Measurements from ENCODE around the gene GLT1D1.
A peak's percentile ranks its signal among the peaks of the same experiment; 100 is the strongest.
"Not testable (repeated sequence)": the region's sequence is repeated elsewhere in the genome, so short reads cannot be mapped to it uniquely, and the experiment has no call there.

Gene GLT1D1

DNA sequence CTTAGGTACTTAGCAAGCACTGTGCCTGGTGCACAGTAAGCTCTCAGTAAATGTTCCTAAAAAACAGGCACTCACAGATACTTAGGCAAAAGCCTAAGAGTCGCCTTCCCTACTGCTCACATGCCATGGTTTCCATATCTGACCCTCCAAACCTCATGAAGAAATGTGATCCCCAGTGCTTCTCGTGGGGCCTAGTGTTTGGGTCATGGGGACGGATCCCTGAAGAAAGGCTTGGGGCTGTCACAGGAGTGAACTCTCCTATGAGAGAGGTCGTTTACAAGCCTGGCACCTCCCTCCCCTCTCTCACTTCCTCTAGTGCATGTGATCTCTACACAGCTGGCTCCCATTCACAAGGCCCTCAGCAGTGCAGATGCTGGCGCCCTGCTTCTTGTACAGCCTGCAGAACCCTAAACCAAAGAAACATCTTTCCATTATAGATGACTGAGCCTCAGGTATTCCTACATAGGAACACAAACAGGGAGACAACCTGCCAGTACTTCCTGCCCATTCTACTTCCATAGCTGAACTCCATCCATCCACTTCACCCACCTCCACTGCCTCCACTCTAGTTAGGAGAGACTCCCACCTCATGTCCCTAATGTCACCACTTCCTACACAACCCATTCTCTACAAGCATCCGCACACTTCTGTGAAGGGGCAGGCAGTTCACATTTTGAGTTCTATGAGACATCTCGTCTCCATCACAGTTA is 32.4 kb upstream of the GLT1D1 start:
- DNase-seq (ENCODE audit: low spot score), result no peak

DNA sequence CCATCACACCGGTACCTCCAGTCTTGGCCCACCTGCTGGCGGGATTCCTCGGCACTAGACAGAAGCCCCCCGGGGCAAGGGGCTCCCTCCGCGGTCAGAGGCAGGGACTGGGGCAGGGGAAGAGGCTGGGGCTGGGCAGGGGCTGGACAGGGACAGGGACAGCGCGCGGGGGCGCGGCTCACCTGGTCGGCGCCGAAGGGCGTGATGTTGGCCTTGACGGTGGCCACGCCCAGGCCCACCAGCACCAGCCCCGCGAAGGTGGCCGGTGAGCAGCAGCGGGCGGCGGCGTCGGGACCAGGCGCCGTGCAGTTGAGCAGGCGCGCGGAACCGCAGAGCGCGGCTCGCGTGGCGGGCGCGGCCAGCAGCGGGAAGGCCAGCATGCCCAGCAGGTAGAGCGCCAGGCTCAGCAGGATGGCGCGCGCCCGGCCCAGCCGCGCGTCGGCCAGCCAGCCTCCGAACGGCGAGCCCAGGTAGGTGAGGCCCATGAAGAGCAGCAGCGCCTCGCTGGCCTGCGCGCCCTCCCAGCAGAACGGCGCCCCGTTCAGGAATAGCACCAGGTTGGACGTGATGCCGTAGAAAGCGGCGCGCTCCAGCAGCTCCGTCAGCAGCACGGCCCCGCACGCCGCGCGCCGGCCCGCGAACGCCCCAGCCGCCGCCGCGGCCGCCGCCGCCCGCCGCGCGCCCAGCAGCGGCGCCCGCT is 29.9 kb upstream of the GLT1D1 start:
- DNase-seq (ENCODE audit: low spot score), result peak; percentile 74

DNA sequence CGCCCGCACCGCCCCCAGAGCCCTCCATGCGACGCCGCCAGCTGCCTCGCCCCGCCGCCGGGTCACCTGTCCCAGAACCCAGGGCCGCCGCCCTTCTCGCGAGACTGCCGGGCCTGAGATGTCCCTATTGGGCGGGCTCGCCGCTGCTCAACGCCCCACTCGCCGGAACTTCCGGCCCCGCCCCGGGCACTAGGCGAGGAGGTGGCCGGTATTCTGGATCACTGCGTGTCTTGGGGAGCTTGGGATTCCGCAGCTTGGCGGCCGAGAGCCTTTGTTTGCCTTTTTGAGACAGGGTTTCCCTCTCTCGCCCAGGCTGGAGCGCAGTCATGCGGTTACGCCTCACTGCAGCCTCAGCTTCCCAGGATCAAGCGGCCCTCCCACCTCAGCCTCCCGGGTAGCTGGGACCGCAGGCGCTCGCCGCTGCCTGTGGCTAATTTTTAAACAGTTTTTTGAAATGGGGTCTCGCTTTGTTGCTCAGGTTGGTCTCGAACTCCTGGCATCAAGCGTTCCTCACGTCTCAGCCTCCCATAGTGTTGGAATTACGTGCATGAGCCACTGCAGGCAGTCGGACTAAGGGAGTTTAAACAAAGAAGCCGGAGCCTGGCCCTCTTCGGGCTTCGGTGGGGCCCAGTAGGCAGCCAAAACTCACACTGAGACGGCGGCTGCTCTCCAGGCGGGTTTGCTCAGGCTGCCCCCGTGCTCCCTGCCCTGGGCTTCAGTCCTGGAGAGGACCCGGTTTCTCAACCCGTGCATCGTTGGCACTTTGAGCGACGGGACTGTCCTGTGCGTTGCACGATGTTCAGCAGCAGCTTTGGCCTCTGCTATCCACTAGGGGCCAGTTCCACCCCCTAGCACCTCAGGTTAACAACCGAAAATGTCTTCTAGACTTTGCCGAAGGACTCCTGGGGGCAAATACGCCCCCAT is 29.1 kb upstream of the GLT1D1 start, which contains the start of gene SLC15A4:
TSS of gene SLC15A4 (minus strand) at position 43 of the 924 bp plus-strand sequence. CDS start at position 28, 15 bp downstream.
- DNase-seq (ENCODE audit: low spot score), result peak; percentile 99

DNA sequence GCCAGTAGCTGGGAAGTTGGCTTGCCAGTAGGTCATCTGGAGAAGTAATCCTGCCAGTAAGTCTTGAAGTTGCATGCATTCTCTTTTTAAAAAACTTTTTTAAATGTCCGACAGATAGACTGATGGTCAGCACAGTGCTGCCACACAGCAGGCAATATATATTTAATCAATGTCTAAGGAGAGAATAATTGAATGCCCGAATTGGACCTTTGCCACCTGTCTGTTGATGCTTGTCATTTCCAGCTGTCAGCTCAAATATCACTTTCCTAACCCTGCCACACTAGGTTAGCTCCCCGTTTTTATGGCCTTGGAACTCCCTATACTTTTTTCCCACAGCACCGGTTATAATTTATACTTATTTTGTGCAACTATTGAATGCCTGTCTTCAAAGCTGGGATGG is 27.4 kb upstream of the GLT1D1 start:
- no peak for DNase-seq (ENCODE audit: low spot score)

DNA sequence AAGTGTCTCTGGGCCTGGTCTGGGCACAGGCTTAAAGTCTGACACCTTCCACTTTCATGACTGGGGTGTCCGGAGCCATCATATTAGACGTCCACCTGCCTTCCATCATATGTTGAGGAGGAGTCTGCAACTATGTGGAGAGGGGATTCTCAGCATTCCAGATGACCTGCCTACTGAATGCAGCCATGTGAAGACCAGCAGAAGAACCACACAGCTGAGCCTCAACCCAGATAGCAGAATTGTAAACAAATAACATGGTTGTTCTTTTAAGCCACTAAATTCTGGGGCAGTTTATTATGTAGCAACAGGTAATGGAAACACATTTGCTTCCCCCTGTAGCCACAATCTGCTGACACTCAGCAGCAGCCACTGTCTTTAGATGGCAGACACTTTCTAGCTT is 25.6 kb upstream of the GLT1D1 start:
- DNase-seq (ENCODE audit: low spot score), result no peak

DNA sequence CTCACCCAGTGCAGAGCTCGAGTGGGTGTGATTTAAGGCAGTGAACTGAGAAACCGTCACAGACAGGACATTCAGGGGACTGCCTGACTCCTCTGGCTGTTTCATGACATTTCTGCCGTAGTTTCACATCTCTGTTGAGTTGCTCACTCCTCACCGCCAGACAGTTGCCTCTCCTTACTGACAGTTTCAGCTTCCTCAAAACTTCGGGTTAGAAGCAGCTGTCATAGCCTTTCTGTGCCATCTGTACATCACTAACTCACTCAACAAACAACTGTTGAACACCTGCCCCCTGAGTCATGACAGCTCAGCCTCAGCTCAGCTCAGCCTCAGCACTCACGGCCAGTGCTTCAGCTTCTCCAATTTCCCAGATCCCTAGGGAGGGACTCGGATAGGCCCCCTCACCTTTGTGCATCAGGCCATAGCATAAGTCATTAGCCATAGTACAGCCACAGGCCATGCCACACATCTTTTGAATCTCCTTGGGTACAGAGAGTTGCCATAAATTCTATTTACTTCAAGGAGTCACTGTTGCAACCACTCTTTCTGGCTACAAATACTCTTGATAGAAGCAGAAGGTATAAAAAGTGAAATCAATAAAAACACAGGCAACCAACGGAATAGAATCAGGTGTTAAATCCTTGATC is 23.3 kb upstream of the GLT1D1 start:
- DNase-seq (ENCODE audit: low spot score), result no peak

DNA sequence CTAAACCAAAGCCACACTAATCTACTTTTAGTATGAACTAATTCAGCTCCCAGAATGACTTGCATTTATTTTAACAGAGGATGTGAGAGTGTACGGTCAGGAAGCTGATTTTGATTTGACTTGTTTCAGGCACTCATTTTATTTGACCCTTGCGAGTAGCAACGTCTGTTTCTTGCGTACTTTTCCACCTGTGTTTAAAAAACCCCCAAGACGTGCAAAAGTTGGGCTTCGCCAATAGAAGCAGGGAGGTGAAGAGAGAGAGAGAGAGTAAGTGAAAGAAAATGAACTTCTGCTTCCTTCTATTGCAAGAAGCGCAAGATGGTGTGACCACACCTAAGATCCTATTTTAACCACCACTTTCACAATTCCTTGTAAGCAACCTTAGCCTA is 22.8 kb upstream of the GLT1D1 start:
- no peak for DNase-seq (ENCODE audit: low spot score)

DNA sequence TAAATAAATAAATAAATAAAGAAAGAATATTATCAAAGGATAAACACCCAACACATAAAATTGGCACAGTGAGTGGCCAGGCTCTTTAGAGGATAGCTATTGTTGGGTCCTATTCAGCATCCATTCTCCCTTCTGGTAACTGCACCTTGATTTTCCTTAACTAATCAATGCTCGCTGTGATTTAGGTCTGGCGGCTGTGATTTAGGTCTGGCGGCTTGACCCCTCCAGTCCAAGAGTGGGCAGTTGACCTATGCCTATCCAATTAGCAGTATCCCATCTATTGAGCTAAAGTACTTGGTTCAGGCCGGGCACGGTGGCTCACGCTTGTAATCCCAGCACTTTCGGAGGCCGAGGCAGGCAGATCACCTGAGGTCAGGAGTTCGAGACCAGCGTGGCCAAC is 19.9 kb upstream of the GLT1D1 start:
- no peak for DNase-seq (ENCODE audit: low spot score)

DNA sequence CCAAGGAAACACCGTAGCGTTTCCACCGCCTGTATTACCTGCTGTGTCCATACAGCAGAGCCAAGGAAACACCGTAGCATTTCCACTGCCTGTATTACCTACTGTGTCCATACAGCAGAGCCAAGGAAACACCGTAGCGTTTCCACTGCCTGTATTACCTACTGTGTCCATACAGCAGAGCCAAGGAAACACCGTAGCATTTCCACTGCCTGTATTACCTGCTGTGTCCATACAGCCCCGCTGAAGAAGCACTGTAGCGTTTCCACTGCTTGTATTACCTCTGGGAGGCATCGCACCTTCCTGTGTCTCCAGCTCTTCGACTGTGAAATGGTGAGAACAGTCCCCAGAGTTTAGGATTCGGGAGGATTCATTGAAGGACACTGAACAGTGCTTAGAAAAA is 13.4 kb upstream of the GLT1D1 start:
- DNase-seq (ENCODE audit: low spot score), result not testable (repeated sequence)

DNA sequence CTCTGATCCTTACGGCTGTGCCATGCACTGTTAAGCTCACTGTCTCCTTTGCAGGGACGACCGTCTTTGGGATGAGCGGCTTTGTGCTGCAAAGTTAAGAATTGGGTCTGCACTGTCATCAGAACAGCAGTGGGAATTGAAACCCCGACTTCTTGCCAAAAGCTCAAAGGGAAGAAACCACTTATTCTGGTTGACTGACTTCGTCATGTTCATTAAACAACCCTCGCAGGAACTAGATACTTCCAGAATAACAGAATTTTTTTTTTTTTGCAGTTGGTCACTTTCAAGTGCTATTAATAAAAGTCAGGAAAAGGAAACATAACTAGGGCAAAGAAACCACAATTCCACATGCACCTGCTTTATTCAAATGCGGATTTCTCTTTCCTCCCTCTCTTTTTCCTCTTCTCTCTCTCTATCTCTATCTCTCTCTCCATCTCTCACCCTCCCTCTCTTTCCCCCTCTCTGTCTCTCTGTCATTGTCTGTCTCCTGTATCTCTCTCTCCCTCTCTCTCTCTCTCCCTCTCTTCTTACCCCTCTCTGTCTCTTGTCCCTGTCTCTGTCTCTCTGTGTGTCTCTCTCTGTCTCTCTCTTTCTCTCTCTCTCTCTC is 12.3 kb upstream of the GLT1D1 start:
- no peak for DNase-seq (ENCODE audit: low spot score)

DNA sequence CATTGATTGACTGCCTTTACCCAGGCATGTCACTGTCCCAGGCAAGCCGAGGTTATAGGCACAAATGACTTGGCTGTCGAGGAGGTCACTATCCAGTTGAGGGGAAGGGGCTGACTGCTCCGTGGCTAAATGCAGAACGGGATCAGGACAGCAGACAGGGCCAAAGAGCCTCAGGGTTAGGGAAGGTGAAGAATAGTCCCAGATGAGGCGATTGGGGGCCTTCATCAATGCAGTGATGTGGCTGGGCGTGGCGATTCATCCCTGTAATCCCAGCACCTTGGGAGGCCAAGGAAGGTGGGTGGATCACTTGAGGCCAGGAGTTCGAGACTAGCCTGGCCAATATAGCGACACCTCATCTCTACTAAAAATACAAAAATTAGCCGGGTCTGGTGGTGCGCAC is 10.7 kb upstream of the GLT1D1 start:
- DNase-seq (ENCODE audit: low spot score), result no peak

DNA sequence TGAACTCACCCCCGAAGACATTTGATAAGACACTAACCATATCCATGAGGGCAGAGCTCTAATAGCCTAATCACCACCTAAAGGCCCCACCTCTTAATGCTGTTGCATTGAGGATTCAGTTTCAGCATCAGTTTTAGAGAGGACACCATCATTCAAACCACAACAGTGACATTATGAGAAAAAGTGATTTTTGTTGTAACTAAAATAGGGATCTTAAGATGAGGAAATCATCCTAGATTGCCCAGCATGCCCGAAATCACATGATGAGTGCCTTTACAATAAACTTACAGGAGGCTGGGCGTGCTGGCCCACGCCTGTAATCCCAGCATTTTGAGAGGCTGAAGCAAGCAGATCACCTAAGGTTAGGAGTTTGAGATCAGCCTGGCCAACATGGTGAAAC is 9.7 kb upstream of the GLT1D1 start:
- DNase-seq (ENCODE audit: low spot score), result no peak

DNA sequence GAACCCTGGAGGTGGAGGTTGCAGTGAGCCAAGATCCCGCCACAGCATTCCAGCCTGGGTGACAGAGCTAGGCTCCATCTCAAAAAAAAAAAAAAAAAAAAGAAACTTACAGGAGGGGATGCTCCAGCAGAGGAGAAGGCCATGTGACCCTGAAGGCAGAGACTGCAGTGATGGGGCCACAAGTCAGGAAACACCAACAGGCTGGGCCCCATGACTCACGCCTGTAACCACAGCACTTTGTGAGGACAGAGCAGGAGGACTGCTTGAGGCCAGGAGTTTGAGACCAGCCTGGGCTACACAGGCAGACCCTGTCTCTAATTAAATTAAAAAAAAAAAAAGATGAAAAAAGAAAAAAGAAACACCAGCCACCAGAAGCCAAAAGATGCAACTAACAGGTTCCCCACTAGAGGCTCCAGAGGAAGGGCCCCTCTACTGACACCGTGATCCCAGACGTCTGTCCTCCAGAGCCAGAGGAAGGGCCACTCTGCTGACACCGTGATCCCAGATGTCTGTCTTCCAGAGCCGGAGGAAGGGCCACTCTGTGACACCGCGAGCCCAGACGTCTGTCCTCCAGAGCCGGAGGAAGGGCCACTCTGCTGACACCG is 9.1 kb upstream of the GLT1D1 start:
- DNase-seq (ENCODE audit: low spot score), result no peak

DNA sequence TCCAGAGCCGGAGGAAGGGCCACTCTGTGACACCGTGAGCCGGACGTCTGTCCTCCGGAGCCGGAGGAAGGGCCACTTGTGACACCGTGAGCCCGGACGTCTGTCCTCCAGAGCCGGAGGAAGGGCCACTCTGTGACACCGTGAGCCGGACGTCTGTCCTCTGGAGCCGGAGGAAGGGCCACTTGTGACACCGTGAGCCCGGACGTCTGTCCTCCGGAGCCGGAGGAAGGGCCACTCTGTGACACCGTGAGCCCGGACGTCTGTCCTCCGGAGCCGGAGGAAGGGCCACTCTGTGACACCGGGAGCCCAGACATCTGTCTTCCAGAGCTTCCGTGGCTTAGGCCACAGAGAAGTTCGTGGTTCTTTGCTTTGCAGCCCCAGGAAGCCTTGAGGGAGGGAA is 6.6 kb upstream of the GLT1D1 start:
- DNase-seq (ENCODE audit: low spot score), result not testable (repeated sequence)

DNA sequence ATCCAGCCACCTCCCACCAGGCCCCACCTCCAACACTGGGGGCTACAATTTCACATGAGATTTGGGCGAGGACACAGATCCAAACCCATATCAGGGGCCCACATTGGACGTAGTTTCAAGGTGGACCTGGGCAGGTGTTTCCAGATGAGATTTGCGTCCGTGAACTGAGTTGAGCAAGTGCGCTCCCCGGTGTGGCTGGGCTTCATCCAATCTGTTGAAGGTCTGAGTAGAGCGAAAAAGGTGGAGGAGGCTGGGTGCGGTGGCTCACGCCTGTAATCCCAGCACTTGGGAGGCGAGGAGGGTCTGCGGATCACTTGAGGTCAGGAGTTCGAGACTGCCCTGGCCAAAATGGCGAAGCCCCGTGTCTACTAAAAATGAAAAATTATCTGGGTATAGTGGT is 4.9 kb upstream of the GLT1D1 start:
- DNase-seq (ENCODE audit: low spot score), result no peak

DNA sequence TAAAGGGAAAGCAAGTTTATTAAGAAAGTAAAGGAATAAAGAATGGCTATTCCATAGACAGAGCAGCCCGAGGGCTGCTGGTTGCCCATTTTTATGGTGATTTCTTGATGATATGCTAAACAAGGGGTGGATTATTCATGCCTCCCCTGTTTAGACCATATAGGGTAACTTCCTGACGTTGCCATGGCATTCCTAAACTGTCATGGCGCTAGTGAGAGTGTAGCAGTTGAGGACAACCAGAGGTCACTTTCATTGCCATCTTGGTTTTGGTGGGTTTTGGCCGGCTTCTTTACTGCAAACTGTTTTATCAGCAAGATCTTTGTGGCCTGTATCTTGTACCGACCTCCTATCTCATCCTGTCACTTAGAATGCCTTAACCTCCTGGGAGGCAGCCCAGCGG is 3.5 kb upstream of the GLT1D1 start:
- not testable (repeated sequence) for DNase-seq (ENCODE audit: low spot score)

DNA sequence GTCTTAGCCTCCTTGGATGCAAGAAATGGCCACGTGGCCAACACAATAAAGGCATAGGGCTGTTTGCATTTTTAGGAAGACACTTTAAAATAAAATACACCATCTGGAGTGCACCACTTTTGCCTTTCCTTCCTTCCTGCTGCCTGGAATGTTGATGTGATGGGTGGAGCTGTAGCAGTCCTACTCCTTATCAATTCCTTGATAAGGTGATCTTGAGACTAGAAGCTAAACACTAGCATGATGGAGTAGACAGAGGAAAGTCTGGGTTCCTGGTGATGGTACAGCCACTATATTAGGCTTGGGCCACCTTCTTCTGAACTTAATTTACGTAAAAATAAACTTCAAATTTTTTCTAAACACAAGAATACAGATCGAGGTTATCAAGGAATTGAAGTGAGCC is 2.9 kb upstream of the GLT1D1 start:
- DNase-seq (ENCODE audit: low spot score), result no peak

DNA sequence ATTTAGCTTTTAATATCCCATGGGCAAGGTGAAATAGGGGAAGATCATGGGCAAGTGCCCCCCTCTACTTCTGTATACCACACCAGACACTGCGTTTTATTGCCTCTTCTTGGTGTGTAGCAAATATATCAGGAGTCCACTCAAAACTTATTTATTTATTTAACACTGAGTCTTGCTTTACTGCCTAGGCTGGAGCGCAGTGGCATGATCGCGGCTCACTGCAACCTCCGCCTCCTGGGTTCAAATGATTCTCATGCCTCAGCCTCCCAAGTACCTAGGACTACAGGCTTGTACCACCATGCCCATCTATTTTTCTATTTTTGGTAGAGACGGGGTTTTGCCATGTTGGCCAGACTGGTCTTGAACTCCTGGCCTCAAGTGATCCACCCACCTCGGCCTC is 1.8 kb upstream of the GLT1D1 start:
- DNase-seq (ENCODE audit: low spot score), result not testable (repeated sequence)

DNA sequence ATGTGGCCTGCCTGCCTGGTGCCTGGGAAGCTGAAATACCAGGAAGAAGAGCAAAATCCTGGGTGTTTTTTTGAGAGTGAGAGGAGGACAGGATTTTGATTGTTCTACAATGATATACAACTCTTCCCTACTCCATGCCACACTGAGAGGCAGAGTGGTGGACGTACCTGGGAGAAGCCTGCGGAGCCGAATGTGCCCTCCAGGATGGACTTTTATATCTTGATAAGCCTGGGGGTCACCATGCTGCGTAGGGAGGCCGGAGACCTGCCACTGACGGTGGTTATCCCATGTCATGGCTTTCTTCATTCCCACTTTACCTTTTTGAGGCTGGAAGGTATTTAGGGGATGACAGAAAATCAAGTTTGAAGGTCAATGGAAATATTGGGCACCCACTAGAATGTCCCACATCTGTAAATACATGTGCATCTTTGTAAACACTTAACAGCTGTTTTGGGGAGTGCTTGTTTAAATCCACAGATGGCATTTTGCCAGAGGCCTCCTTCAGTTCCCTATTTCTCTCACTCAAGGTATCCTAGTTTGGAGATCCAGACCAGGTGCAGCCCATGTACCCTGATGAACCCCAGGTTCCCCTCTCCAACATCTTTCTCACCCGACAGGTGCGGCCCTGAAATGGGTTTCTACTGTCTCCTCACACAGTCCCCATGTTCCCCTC is 1.1 kb upstream of the GLT1D1 start:
- DNase-seq (ENCODE audit: low spot score), result no peak

DNA sequence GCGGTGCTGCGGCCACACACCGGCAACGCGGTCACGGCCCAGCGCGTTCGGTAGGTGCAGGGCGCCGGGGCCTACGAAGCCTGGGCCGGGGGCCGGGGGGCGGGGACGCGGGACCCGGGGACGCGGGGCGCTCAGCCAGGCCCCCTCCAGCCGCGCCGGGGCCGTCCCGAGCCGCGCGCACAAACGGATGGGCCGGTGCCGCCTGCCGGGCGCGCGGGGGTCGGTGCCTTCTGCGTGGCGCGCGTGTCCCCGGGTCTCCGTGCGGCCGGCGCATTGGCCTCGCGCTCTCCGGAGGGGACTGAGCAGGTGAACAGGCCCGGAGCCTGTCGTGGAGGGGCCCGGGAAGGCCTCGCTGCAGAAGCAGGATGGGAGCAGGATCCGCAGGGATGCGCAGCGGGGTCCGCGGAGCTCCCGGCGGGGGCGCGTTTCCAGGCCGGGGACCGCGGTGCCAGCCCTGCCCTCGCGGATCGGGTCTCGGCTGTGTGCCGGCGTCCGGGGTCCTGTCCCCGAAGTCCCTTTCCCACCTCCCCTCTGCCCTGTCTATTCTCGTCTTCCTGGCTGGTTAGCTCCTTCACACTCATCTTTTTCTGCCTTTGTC is 421 bp downstream of the GLT1D1 start:
- peak; percentile 79 for DNase-seq (ENCODE audit: low spot score)

Measured in ecto neural progenitor cell (in vitro differentiated cells).